OCI-LY7 (cell line): ENCODE measurements around the gene TRIM77. TPM values are rescaled to one million over a fixed set of nuclear protein-coding genes. Genes with fewer than 3 reads are reported as not detected.
A peak's percentile ranks its signal among the peaks of the same experiment; 100 is the strongest.
"Not testable (repeated sequence)": the region's sequence is repeated elsewhere in the genome, so short reads cannot be mapped to it uniquely, and the experiment has no call there.

Experiments used
- BruUV-seq: library from RNA; stranded (reverse); fragments of 400-500 nt; replicated peaks from 2 replicates; lab custom pipeline; 2021; lab: Mats Ljungman, UMichigan
- CTCF ChIA-PET: fragments of 300-600 bp; sonication (Branson Sonifier 250); formaldehyde crosslinking; loops from one replicate; lab custom pipeline; 2022; ENCODE audit warnings: antibody characterized with exemption; ENCODE audit not compliant: unreplicated experiment; lab: Charles Lee
- POLR2A ChIA-PET: fragments of 300-600 bp; sonication (Branson Sonifier 250); formaldehyde crosslinking; loops from one replicate; lab custom pipeline; 2022; ENCODE audit warnings: antibody characterized with exemption; lab: Charles Lee
- DNase-seq: peaks from one replicate; pipeline ENCODE4 v3.0.0-alpha.2; 2015; ENCODE audit warnings: low spot score
- H2AFZ ChIP-seq: fragments of 200-600 bp; sonication (generic), shearing (Covaris generic); 2 replicates; pipeline ENCODE4 v1.6.1; 2014; ENCODE audit warnings: mild to moderate bottlenecking, antibody characterized with exemption, low read length, moderate library complexity
- H3K27ac ChIP-seq: fragments of 200-600 bp; sonication (generic); 2 replicates; pipeline ENCODE4 v1.5.1; 2014; ENCODE audit warnings: mixed run types, low read depth, mild to moderate bottlenecking, moderate library complexity, low read length, inconsistent platforms; ENCODE audit not compliant: poor library complexity, severe bottlenecking
- H3K36me3 ChIP-seq: fragments of 200-600 bp; sonication (generic); 2 replicates; pipeline ENCODE4 v1.6.1; 2014; ENCODE audit warnings: mild to moderate bottlenecking, antibody characterized with exemption, low read length, moderate library complexity, mixed read lengths; ENCODE audit not compliant: insufficient read depth
- H3K4me1 ChIP-seq: fragments of 200-600 bp; sonication (generic); 2 replicates; pipeline ENCODE4 v1.5.1; 2014; ENCODE audit warnings: mild to moderate bottlenecking, low read length; ENCODE audit not compliant: insufficient read depth, poor library complexity, severe bottlenecking
- H3K4me2 ChIP-seq: fragments of 200-600 bp; sonication (generic); 2 replicates; pipeline ENCODE4 v1.6.1; 2014; ENCODE audit warnings: mild to moderate bottlenecking, low read length
- H3K4me3 ChIP-seq: fragments of 200-600 bp; sonication (generic); 2 replicates; pipeline ENCODE4 v1.5.1; 2014; ENCODE audit warnings: mild to moderate bottlenecking, low read depth, low read length; ENCODE audit not compliant: poor library complexity, severe bottlenecking
- H3K79me2 ChIP-seq: fragments of 200-600 bp; sonication (generic); 2 replicates; pipeline ENCODE4 v1.6.1; 2016; ENCODE audit warnings: low read depth, mild to moderate bottlenecking, low read length, moderate library complexity, mixed read lengths; ENCODE audit not compliant: insufficient read depth
- H3K9me2 ChIP-seq: fragments of 200-600 bp; sonication (generic); 2 replicates; pipeline ENCODE4 v1.6.1; 2016; ENCODE audit warnings: mild to moderate bottlenecking, low read length, mixed read lengths; ENCODE audit not compliant: insufficient read depth
- H3K9me3 ChIP-seq: fragments of 200-600 bp; sonication (generic); 2 replicates; pipeline ENCODE4 v1.6.1; 2014; ENCODE audit warnings: mild to moderate bottlenecking, mixed run types, low read length, mixed read lengths
- H4K20me1 ChIP-seq: fragments of 200-600 bp; sonication (generic); 2 replicates; pipeline ENCODE4 v1.6.1; 2014; ENCODE audit warnings: mild to moderate bottlenecking, antibody characterized with exemption, low read length, moderate library complexity, mixed read lengths; ENCODE audit not compliant: insufficient read depth
- intact Hi-C: fragments of 100-400 bp; cut with micrococcal nuclease; formaldehyde crosslinking; loops from one replicate; pipeline ENCODE4 v1.10.0; 2022; ENCODE audit not compliant: unreplicated experiment
- total RNA-seq, 2 experiments: library from RNA; depleted of rRNA in 1 of 2; stranded (reverse); fragments of >200 nt in 1 of 2; shearing (Covaris generic) in 1 of 2; gene quantifications; 2 replicates each; pipeline ENCODE4 v1.2.3, GENCODE V29; 2014 to 2022
- TF ChIP-seq, protein P1 (sequence below): fragments of 200-600 bp; sonication (generic); conservative IDR thresholded peaks from 2 replicates; pipeline ENCODE4 v1.5.1; 2014; ENCODE audit warnings: mild to moderate bottlenecking, antibody characterized with exemption, low read length, moderate library complexity, mixed read lengths

The TRIM77 gene
- total RNA-seq, 2 experiments from 2014 or later: not detected

DNA sequence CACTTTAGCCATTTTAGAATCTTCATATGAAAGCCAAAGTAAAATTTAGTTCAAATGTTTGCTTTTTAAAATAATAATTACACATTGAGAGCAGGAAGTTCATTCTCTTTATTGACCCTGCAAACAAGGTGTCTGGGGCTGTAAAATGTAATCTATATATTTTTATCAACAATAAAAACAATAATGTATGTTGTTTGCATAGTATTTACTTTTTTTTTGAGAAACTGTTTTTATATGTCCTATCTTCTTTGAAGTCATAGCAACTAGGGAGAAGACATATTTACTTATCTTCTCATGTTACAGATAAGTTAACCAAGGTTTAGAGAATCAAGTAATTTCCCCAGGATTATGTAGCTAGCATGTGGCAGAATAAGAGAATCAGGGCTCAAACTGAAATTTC, 37.6 kb upstream of the TRIM77 start:
- H3K4me1 ChIP-seq, intact Hi-C loops, H3K9me2 ChIP-seq, H3K27ac ChIP-seq, CTCF ChIA-PET, H3K4me3 ChIP-seq, DNase-seq, H3K4me2 ChIP-seq, H3K79me2 ChIP-seq, H4K20me1 ChIP-seq, BruUV-seq, H3K9me3 ChIP-seq, H3K36me3 ChIP-seq, POLR2A ChIA-PET, H2AFZ ChIP-seq: not testable (repeated sequence)

- H3K4me1 ChIP-seq, POLR2A ChIA-PET, H3K36me3 ChIP-seq, H4K20me1 ChIP-seq, H3K9me3 ChIP-seq, intact Hi-C loops, BruUV-seq, H3K9me2 ChIP-seq, DNase-seq, CTCF ChIA-PET, H2AFZ ChIP-seq, H3K4me3 ChIP-seq, H3K4me2 ChIP-seq, H3K79me2 ChIP-seq, H3K27ac ChIP-seq: not testable (repeated sequence)
Measured at GRCh38 chr11:89673380-89673779, 36.7 kb upstream of the TRIM77 start.

DNA sequence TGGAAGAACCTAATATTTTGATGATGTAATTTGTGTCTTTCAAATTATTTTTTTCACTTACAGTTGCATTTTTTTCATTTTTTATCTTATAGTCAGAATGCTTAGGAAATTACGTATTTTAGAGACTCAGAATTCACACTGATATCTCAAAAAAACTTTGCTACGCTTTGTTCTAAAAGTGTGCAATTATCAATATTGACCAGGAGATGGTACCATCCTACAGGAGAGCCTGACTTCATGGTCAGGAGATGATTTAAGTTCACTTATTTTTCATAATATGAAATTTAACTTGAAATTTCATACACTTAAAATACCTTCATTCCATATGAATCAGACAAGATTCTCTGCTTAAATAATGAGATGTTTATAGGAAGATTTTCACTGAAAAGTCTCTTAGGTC, 34.7 kb upstream of the TRIM77 start:
- DNase-seq, H2AFZ ChIP-seq, H3K27ac ChIP-seq, POLR2A ChIA-PET, H3K4me3 ChIP-seq, H3K9me2 ChIP-seq, H3K79me2 ChIP-seq, CTCF ChIA-PET, H4K20me1 ChIP-seq, H3K4me2 ChIP-seq, H3K4me1 ChIP-seq, H3K36me3 ChIP-seq, intact Hi-C loops, H3K9me3 ChIP-seq, BruUV-seq: not testable (repeated sequence)
- TF ChIP-seq, protein P1, sequence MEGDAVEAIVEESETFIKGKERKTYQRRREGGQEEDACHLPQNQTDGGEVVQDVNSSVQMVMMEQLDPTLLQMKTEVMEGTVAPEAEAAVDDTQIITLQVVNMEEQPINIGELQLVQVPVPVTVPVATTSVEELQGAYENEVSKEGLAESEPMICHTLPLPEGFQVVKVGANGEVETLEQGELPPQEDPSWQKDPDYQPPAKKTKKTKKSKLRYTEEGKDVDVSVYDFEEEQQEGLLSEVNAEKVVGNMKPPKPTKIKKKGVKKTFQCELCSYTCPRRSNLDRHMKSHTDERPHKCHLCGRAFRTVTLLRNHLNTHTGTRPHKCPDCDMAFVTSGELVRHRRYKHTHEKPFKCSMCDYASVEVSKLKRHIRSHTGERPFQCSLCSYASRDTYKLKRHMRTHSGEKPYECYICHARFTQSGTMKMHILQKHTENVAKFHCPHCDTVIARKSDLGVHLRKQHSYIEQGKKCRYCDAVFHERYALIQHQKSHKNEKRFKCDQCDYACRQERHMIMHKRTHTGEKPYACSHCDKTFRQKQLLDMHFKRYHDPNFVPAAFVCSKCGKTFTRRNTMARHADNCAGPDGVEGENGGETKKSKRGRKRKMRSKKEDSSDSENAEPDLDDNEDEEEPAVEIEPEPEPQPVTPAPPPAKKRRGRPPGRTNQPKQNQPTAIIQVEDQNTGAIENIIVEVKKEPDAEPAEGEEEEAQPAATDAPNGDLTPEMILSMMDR: peak; percentile 46; the same call in 1 of the 2 replicates

DNA sequence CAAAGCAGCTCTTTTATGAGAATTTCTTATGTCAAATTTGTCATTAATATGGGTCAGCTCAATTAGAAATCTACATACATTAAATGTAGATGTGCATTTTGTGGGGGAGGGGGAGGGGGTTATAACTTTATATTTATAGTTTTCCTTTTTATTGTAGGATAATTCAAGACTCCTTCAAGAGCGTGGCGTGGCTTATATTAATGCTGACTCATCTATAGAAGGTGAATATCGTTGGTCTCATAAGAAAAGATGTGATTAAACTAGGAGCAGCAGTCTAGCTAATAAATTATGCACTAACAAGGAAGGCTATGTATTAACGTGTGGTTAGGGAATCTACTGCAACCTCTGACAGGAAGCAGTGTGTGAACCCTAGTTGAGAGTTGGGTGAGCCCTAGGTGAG, 34.2 kb upstream of the TRIM77 start:
- H3K4me1 ChIP-seq, H2AFZ ChIP-seq, H3K9me2 ChIP-seq, H3K4me3 ChIP-seq, H4K20me1 ChIP-seq, intact Hi-C loops, DNase-seq, H3K27ac ChIP-seq, H3K36me3 ChIP-seq, BruUV-seq, H3K9me3 ChIP-seq, CTCF ChIA-PET, H3K79me2 ChIP-seq, H3K4me2 ChIP-seq: not testable (repeated sequence)
- POLR2A ChIA-PET: interaction anchor here (0.6 to 0.7 kb wide), 2 partner anchors 254 to 328 kb away, joined by 3 read pairs; no protein-coding TSS in a partner anchor

DNA sequence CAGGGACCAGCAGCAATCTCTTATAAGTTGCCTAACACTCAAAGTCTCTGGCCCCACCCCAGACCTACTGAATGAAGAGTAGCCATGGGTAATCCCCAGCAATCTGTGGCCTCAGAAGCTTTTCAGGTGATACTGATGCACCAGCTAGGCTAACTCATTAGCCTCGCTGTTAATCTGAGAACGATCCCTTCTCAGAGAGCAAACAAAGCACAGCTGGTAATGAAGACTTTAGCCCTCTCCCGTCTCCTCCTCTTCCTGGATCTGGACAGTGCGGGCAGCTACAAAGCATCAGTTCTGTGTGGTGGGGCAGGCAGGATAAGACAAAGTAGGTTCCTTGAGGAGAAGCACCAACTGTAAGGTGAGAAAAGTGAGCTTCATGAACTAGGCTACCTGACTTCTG, 3.0 kb upstream of the TRIM77 start:
- H3K79me2 ChIP-seq, H3K9me2 ChIP-seq, H3K27ac ChIP-seq, intact Hi-C loops, H3K4me2 ChIP-seq, H3K4me3 ChIP-seq, H3K9me3 ChIP-seq, BruUV-seq, H2AFZ ChIP-seq, H3K4me1 ChIP-seq, CTCF ChIA-PET, DNase-seq, H4K20me1 ChIP-seq, H3K36me3 ChIP-seq, POLR2A ChIA-PET: not testable (repeated sequence)

DNA sequence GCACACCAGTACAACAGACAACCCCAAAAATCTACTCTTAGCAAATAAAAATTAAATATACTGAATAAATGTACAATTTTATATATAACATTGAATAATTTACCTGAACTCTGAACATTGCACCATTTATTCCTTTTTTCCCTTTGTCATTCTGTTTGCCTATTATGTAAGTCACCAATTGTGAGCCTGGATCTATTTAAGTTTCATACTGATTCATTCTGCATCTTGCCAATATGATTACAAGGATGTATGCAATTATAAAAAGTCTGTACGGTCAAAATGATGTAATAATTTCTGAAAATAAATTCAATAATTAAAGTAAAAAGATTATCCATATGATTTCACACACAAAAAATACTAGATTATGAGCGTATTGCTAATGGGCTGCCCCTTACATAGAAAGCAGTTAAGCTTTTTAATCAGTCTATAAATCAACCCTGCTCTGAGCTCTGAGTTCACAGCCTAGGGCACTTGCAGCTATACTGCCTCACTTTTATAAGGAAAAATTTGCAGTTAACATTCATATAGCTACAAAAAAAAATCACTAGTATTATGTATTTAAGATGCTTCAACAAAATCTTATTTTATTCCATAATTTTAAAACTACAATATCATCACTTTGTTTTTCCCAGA, 14.9 kb downstream of the TRIM77 start:
- H3K9me3 ChIP-seq, H3K79me2 ChIP-seq, H4K20me1 ChIP-seq, H3K4me1 ChIP-seq, POLR2A ChIA-PET, H3K36me3 ChIP-seq, DNase-seq, intact Hi-C loops, H3K9me2 ChIP-seq, H3K27ac ChIP-seq, BruUV-seq, H3K4me2 ChIP-seq, H2AFZ ChIP-seq, H3K4me3 ChIP-seq, CTCF ChIA-PET: not testable (repeated sequence)
